SK-N-SH treated with all-trans-retinoic acid at 6 μM for 48 hours (cell line): ENCODE measurements around the gene ALKAL2.

Source experiments
- ATAC-seq: fragments of 200-7000 bp; cut with Tn5 transposase; 3 replicates; pipeline ENCODE4 v1.9.1; 2020; ENCODE audit warnings: mild to moderate bottlenecking, moderate library complexity
- ARNTL ChIP-seq: fragments of 450-650 bp; formaldehyde crosslinking; IDR thresholded peaks from 2 replicates; pipeline ENCODE4 v1.5.0; 2020; ENCODE audit warnings: low read depth, mild to moderate bottlenecking, moderate library complexity, borderline replicate concordance
- BACH2 ChIP-seq: fragments of 250-450 bp; sonication (Bioruptor Pico); IDR thresholded peaks from 2 replicates; pipeline ENCODE4 v1.9.0; 2021; ENCODE audit warnings: mild to moderate bottlenecking, borderline replicate concordance
- CSDC2 ChIP-seq: fragments of 250-450 bp; sonication (Bioruptor Pico); IDR thresholded peaks from 2 replicates; pipeline ENCODE4 v1.5.0; 2020; ENCODE audit warnings: mild to moderate bottlenecking, moderate library complexity
- ESRRG ChIP-seq: fragments of 250-450 bp; sonication (Bioruptor Pico); IDR thresholded peaks from 2 replicates; pipeline ENCODE4 v1.6.1; 2021; ENCODE audit warnings: mild to moderate bottlenecking
- GLIS3 ChIP-seq: fragments of 250-450 bp; sonication (Bioruptor Pico); IDR thresholded peaks from 2 replicates; pipeline ENCODE4 v1.5.0; 2020; ENCODE audit warnings: mild to moderate bottlenecking, moderate library complexity
- ISL1 ChIP-seq: fragments of 250-450 bp; sonication (Bioruptor Pico); IDR thresholded peaks from 2 replicates; pipeline ENCODE4 v2.1.2; 2022; ENCODE audit warnings: mild to moderate bottlenecking, moderate library complexity
- OSR1 ChIP-seq: fragments of 250-450 bp; sonication (Bioruptor Pico); IDR thresholded peaks from 2 replicates; pipeline ENCODE4 v1.8.0; 2022; ENCODE audit warnings: moderate library complexity, mild to moderate bottlenecking, inconsistent platforms
- PPARA ChIP-seq: fragments of 250-450 bp; sonication (Bioruptor Pico); IDR thresholded peaks from 2 replicates; pipeline ENCODE4 v1.5.0; 2020; ENCODE audit warnings: mild to moderate bottlenecking, borderline replicate concordance
- RARB ChIP-seq: fragments of 250-450 bp; sonication (Bioruptor Pico); IDR thresholded peaks from 2 replicates; pipeline ENCODE4 v1.8.0; 2021; ENCODE audit warnings: mild to moderate bottlenecking, moderate library complexity
- SNAI2 ChIP-seq: fragments of 250-450 bp; sonication (Bioruptor Pico); IDR thresholded peaks from 2 replicates; pipeline ENCODE4 v1.5.0; 2020; ENCODE audit warnings: mild to moderate bottlenecking, moderate library complexity
- TCF4 ChIP-seq: fragments of 250-450 bp; sonication (Bioruptor Pico); IDR thresholded peaks from 2 replicates; pipeline ENCODE4 v1.8.0; 2021; ENCODE audit warnings: mild to moderate bottlenecking, moderate library complexity, borderline replicate concordance
- TOX ChIP-seq: fragments of 250-450 bp; sonication (Bioruptor Pico); IDR thresholded peaks from 2 replicates; pipeline ENCODE4 v1.8.0; 2021; ENCODE audit warnings: mild to moderate bottlenecking, moderate library complexity, borderline replicate concordance
- ZFP3 ChIP-seq: fragments of 250-450 bp; sonication (Bioruptor Pico); IDR thresholded peaks from 2 replicates; pipeline ENCODE4 v1.5.0; 2020; ENCODE audit warnings: mild to moderate bottlenecking, moderate library complexity
- ZFP30 ChIP-seq: fragments of 450-650 bp; formaldehyde crosslinking; IDR thresholded peaks from 2 replicates; pipeline ENCODE4 v1.5.0; 2022; ENCODE audit warnings: mild to moderate bottlenecking, moderate library complexity
- ZNF565 ChIP-seq: fragments of 450-650 bp; formaldehyde crosslinking; conservative IDR thresholded peaks from 2 replicates; pipeline ENCODE4 v1.5.0; 2020; ENCODE audit warnings: low read depth, mild to moderate bottlenecking, moderate library complexity
- ZNF70 ChIP-seq: fragments of 450-650 bp; formaldehyde crosslinking; IDR thresholded peaks from 2 replicates; pipeline ENCODE4 v1.5.0; 2020; ENCODE audit warnings: mild to moderate bottlenecking, moderate library complexity
- ZNF8 ChIP-seq: fragments of 450-650 bp; formaldehyde crosslinking; IDR thresholded peaks from 2 replicates; pipeline ENCODE4 v1.5.0; 2020; ENCODE audit warnings: mild to moderate bottlenecking, moderate library complexity
- TF ChIP-seq, protein P1 (sequence below): fragments of 250-450 bp; sonication (Bioruptor Pico); IDR thresholded peaks from 2 replicates; pipeline ENCODE4 v1.5.0; 2020; ENCODE audit warnings: mild to moderate bottlenecking, moderate library complexity
- TF ChIP-seq, protein P2 (sequence below): fragments of 250-450 bp; sonication (Bioruptor Pico); IDR thresholded peaks from 2 replicates; pipeline ENCODE4 v1.5.1; 2021; ENCODE audit warnings: mild to moderate bottlenecking, moderate library complexity
- TF ChIP-seq, protein P3 (sequence below): fragments of 250-450 bp; sonication (Bioruptor Pico); IDR thresholded peaks from 2 replicates; pipeline ENCODE4 v1.8.0; 2021; ENCODE audit warnings: low read depth, mild to moderate bottlenecking, moderate library complexity, borderline replicate concordance
- TF ChIP-seq, protein P4 (sequence below): fragments of 250-450 bp; sonication (Bioruptor Pico); IDR thresholded peaks from 2 replicates; pipeline ENCODE4 v1.8.0; 2020; ENCODE audit warnings: mild to moderate bottlenecking, moderate library complexity, borderline replicate concordance

The ALKAL2 gene

DNA sequence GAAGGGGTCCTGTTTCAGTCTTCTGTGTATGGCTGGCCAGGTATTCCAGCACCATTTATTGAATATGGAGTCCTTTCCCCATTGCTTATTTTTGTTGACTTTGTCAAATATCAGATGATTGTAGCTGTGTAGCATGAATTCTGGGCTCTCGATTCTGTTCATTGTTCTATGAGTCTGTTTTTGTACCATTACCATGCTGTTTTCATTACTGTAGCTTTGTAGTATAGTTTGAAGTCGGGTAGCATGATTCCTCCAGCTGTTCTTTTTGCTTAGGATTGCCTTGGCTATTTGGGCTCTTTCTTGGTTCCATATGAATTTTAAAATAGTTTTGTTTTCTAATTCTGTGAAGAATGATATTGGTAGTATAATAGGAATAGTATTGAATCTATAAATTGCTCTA, 30.0 kb downstream of the ALKAL2 start:
- no peak for ATAC-seq
- no peak for TF ChIP-seq ISL1 (CRISPR knock-in tag)
- no peak for TF ChIP-seq ZNF8 (CRISPR knock-in tag)
- TF ChIP-seq, protein P1, sequence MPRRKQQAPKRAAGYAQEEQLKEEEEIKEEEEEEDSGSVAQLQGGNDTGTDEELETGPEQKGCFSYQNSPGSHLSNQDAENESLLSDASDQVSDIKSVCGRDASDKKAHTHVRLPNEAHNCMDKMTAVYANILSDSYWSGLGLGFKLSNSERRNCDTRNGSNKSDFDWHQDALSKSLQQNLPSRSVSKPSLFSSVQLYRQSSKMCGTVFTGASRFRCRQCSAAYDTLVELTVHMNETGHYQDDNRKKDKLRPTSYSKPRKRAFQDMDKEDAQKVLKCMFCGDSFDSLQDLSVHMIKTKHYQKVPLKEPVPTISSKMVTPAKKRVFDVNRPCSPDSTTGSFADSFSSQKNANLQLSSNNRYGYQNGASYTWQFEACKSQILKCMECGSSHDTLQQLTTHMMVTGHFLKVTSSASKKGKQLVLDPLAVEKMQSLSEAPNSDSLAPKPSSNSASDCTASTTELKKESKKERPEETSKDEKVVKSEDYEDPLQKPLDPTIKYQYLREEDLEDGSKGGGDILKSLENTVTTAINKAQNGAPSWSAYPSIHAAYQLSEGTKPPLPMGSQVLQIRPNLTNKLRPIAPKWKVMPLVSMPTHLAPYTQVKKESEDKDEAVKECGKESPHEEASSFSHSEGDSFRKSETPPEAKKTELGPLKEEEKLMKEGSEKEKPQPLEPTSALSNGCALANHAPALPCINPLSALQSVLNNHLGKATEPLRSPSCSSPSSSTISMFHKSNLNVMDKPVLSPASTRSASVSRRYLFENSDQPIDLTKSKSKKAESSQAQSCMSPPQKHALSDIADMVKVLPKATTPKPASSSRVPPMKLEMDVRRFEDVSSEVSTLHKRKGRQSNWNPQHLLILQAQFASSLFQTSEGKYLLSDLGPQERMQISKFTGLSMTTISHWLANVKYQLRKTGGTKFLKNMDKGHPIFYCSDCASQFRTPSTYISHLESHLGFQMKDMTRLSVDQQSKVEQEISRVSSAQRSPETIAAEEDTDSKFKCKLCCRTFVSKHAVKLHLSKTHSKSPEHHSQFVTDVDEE (CRISPR knock-in tag): no peak
- no peak for TF ChIP-seq TCF4
- TF ChIP-seq ESRRG (CRISPR knock-in tag): no peak

DNA sequence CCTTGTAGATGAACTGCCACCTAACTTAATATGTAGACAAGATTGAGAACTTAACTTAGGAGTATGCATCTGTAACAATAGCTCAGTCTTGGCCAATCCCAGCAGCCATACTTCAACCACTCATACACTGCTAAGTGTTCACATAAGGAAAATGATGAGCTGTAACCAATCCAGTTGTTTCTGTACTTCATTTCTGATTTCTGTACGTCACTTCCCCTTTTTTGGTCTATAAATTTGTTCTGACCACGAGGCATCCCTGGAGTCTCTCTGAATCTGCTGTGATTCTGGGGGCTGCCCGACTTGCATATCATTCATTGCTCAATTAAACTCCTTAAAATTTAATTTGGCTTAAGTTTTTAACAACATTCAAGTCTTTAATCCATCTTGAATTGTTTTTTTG, 30.5 kb downstream of the ALKAL2 start:
- no peak for ATAC-seq
- no peak for TF ChIP-seq TCF4
- TF ChIP-seq SNAI2: no peak
- TF ChIP-seq PPARA (CRISPR knock-in tag): no peak
- no peak for TF ChIP-seq RARB (CRISPR knock-in tag)
- no peak for TF ChIP-seq ZFP30 (CRISPR knock-in tag)
- TF ChIP-seq ARNTL (CRISPR knock-in tag): no peak
- TF ChIP-seq, protein P1 (CRISPR knock-in tag): no peak
- TF ChIP-seq ZNF8 (CRISPR knock-in tag): no peak
- TF ChIP-seq ESRRG (CRISPR knock-in tag): no peak
- TF ChIP-seq ZNF565 (CRISPR knock-in tag): no peak
- TF ChIP-seq ISL1 (CRISPR knock-in tag): no peak
- no peak for TF ChIP-seq ZFP3
- TF ChIP-seq, protein P2, sequence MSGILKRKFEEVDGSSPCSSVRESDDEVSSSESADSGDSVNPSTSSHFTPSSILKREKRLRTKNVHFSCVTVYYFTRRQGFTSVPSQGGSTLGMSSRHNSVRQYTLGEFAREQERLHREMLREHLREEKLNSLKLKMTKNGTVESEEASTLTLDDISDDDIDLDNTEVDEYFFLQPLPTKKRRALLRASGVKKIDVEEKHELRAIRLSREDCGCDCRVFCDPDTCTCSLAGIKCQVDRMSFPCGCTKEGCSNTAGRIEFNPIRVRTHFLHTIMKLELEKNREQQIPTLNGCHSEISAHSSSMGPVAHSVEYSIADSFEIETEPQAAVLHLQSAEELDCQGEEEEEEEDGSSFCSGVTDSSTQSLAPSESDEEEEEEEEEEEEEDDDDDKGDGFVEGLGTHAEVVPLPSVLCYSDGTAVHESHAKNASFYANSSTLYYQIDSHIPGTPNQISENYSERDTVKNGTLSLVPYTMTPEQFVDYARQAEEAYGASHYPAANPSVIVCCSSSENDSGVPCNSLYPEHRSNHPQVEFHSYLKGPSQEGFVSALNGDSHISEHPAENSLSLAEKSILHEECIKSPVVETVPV (CRISPR knock-in tag): no peak
- TF ChIP-seq, protein P3, sequence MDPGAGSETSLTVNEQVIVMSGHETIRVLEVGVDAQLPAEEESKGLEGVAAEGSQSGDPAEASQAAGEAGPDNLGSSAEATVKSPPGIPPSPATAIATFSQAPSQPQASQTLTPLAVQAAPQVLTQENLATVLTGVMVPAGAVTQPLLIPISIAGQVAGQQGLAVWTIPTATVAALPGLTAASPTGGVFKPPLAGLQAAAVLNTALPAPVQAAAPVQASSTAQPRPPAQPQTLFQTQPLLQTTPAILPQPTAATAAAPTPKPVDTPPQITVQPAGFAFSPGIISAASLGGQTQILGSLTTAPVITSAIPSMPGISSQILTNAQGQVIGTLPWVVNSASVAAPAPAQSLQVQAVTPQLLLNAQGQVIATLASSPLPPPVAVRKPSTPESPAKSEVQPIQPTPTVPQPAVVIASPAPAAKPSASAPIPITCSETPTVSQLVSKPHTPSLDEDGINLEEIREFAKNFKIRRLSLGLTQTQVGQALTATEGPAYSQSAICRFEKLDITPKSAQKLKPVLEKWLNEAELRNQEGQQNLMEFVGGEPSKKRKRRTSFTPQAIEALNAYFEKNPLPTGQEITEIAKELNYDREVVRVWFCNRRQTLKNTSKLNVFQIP (CRISPR knock-in tag): no peak
- TF ChIP-seq GLIS3 (CRISPR knock-in tag): no peak

DNA sequence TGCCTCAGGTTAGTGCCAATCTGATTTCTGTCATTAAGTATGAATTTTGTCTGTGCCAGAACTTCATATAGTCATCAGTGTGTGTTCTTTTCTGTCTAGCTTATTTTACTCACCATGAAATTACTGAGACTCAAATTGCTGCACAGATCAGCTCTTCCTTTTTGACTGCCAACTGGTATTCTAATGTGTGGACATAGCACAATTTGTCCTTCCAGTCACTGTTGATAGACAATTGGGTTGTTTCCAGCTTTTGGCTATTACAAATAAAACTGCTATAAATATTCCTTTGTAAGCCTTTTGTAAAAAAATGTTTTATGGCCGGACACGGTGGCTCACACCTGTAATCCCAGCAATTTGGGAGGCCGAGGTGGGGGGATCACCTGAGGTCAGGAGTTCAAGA, 31.8 kb downstream of the ALKAL2 start:
- TF ChIP-seq OSR1 (CRISPR knock-in tag): no peak
- no peak for ATAC-seq

DNA sequence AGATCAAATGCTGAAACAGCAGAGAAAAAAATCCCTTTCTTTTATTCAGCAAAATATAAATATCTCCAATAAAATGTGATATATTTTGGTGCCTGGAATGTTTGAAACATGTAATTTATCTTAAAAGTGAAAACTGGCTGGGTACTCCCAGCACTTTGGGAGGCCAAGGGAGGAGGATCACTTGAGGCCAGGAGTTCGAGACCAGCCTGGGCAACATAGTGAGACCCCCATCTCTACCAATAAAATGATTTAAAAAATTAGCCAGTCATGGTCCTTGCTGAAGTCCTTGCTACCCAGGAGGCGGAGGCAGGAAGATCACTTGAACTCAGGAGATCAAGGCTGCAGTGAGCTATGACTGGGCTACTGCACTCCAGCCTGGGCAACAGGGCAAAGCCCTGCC, 32.7 kb downstream of the ALKAL2 start:
- ATAC-seq: no peak
- TF ChIP-seq, protein P3 (CRISPR knock-in tag): no peak
- TF ChIP-seq CSDC2 (CRISPR knock-in tag): no peak
- TF ChIP-seq PPARA (CRISPR knock-in tag): no peak
- TF ChIP-seq, protein P4, sequence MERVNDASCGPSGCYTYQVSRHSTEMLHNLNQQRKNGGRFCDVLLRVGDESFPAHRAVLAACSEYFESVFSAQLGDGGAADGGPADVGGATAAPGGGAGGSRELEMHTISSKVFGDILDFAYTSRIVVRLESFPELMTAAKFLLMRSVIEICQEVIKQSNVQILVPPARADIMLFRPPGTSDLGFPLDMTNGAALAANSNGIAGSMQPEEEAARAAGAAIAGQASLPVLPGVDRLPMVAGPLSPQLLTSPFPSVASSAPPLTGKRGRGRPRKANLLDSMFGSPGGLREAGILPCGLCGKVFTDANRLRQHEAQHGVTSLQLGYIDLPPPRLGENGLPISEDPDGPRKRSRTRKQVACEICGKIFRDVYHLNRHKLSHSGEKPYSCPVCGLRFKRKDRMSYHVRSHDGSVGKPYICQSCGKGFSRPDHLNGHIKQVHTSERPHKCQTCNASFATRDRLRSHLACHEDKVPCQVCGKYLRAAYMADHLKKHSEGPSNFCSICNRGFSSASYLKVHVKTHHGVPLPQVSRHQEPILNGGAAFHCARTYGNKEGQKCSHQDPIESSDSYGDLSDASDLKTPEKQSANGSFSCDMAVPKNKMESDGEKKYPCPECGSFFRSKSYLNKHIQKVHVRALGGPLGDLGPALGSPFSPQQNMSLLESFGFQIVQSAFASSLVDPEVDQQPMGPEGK: no peak
- TF ChIP-seq, protein P1 (CRISPR knock-in tag): no peak
- no peak for TF ChIP-seq TOX (CRISPR knock-in tag)
- no peak for TF ChIP-seq OSR1 (CRISPR knock-in tag)
- TF ChIP-seq ZFP3: no peak
- TF ChIP-seq BACH2: no peak
- no peak for TF ChIP-seq ZNF8 (CRISPR knock-in tag)
- TF ChIP-seq SNAI2: no peak
- TF ChIP-seq ZNF70: no peak
- TF ChIP-seq TCF4: no peak
- TF ChIP-seq GLIS3 (CRISPR knock-in tag): no peak
